Activated naive CD8-positive, alpha-beta T cell treated with anti-CD3 and anti-CD28 coated beads, Interleukin-2, amount 50 U/mL, for 16 hours (primary cell): ENCODE results near the gene CORO1C.
"Not testable (repeated sequence)": the region's sequence is repeated elsewhere in the genome, so short reads cannot be mapped to it uniquely, and the experiment has no call there.

ENCODE experiments used
- DNase-seq: peaks from one replicate; pipeline ENCODE4 v3.0.0-alpha.2; 2020; ENCODE audit warnings: low read depth, low spot score

Gene CORO1C

GRCh38 chr12:108634341-108634751 is 97.0 kb downstream of the CORO1C start:
- DNase-seq = no peak

DNA sequence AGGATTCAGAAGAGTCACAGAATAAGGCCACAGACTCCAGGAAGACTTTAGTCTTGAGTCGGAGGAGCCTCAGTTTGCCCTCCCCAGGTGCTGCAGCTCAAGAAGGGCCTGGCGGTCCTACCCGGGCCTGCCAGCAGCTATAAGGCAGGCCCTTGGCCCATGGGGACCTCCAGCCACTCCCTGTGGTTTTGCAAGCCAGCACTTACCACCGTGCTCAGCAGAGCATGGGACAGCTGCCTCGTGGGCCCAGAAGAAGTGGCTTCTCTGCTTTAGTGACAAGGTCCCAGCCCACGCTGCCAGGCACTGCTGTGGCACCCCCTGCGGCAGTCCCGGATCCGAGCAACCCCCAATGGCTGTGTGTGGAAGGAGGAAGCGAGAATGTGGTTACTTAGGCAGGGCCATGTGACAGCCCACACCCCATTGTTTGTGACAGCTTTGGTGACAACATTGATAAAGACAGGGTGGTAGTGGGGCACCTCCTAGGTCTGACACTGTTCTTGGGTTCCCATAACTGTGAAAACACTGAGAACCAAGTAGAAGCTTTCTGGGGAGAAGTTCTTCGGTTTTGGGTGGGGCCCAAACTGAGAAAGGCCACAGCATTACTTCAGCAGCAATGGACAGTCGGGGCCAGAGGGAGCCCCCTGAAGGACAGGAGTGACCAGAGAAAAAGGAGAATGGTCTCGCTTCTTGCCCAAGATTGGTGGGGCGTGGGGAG is 97.6 kb downstream of the CORO1C start, which contains the start of gene SELPLG:
Gene SELPLG, minus strand, starts transcription at position 361 of the 715 bp plus-strand sequence. CDS start 9,587 bp downstream, outside the sequence.
- peak; percentile 36 for DNase-seq

- no peak for DNase-seq
Observed at GRCh38 chr12:108633081-108633533, 98.2 kb downstream of the CORO1C start.

GRCh38 chr12:108631261-108631660 is 100.1 kb downstream of the CORO1C start:
- not testable (repeated sequence) for DNase-seq

GRCh38 chr12:108630481-108631207 is 100.7 kb downstream of the CORO1C start:
- no peak for DNase-seq

GRCh38 chr12:108629824-108630476 is 101.4 kb downstream of the CORO1C start:
- no peak for DNase-seq

GRCh38 chr12:108629151-108629550 is 102.2 kb downstream of the CORO1C start:
- DNase-seq = no peak

DNA sequence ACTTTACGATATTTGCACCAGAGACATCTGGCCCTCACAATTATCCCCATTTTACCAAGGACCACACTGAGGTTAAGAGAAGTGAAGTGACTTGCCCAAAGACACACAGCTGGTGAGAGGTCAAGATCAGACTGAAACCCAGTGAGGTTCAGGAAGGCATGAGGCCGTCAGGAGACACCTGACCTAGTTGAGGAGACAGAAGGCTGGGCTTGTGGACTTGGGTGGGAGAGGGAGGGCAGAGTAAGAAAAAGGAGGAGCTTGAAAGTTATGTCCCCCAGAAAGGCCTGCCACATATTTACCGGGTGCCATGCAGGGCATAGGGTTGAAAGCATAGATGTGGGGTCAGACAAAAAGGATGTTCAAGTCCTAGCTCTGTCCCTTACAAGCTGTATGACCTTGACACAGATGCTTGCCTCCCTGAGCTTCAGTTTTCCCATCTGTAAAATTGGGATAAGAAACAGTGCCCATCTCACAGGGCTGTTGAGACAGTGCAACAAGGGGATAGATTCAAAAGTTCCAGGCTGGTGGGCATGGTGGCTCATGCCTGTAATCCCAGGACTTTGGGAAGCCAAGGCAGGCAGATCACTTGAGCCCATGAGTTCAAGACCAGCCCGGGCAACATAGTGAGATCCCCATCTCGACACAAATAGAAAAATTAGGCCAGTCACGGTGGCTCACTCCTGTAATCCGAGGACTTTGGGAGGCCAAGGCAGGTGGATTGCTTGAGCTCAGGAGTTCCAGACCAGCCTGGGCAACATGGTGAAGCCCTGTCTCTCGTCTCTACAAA is 104.0 kb downstream of the CORO1C start:
- DNase-seq = no peak

- DNase-seq = no peak
Observed at GRCh38 chr12:108625228-108625627, 106.1 kb downstream of the CORO1C start.

- no peak for DNase-seq
Observed at GRCh38 chr12:108623577-108623976, 107.7 kb downstream of the CORO1C start.

DNA sequence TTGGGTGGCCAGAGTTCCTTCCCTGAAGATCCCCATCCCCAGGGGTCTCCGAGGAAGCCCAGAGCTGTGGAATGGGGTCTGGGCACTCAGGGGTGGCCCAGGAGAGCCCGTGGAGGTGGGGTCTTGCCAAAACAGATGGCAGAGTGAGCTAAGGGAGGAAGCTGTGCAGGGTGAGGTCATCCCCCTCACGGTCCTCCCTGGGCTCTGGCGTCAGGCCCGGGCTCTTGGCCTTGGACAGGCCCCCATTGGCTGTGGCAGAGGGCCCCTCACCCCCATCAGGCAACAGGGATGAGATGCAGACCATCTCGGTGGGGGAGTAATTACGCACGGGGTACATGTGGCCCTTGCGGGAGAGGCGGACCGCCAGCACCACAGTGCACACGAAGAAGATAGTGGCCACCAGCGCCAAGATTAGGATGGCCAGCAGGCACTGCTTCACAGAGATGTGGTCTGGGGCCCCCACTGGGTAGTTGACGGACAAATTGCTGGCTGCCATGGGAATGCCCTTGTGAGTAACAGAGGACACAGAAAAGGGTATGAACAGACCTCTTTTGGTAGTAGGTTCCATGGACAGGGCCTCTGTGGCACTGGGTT is 108.3 kb downstream of the CORO1C start:
- DNase-seq = no peak

DNA sequence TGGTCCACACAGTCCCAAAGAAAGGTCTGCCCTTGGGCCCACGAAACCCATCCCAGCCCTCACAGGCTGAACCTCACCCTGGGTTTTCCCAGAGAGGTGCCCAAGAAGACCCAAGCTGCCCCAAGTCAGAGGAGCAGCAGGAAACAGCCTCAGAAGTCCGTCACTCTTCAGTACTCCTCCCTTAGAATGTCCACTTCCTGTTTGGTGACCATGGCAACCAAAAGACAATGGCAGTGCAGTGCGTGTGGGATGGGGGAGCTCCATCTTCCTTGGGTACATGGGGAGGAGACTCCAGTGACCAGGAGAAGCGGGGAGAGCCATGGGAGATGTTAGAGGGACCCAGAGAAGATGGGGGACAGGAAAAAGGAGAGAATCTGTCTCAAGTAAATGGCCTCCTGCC is 108.9 kb downstream of the CORO1C start:
- no peak for DNase-seq

DNA sequence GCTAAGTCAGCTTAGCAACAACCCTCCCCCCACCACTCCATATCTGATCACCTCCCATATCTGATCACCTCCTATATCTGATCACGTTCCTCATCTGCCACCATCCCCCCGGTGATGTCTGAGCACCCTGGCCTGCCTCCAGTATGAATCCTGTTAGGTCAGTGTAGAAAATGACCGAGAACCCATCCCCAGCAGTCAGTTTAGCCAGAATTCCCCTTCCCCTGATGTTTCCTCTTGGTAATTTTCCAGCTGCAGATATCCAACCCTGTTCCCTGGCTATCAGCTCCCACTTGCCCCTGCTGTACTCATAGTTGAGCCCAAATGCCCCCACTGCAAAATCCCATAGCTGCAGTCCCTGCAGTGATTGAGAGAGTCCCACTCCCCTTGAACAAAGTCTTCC is 110.2 kb downstream of the CORO1C start:
- DNase-seq = no peak

GRCh38 chr12:108620236-108620879 is 111.0 kb downstream of the CORO1C start:
- DNase-seq = no peak

- DNase-seq = no peak
Observed at GRCh38 chr12:108619369-108620160, 111.8 kb downstream of the CORO1C start.

- not testable (repeated sequence) for DNase-seq
Observed at GRCh38 chr12:108618953-108619274, 112.4 kb downstream of the CORO1C start.

DNA sequence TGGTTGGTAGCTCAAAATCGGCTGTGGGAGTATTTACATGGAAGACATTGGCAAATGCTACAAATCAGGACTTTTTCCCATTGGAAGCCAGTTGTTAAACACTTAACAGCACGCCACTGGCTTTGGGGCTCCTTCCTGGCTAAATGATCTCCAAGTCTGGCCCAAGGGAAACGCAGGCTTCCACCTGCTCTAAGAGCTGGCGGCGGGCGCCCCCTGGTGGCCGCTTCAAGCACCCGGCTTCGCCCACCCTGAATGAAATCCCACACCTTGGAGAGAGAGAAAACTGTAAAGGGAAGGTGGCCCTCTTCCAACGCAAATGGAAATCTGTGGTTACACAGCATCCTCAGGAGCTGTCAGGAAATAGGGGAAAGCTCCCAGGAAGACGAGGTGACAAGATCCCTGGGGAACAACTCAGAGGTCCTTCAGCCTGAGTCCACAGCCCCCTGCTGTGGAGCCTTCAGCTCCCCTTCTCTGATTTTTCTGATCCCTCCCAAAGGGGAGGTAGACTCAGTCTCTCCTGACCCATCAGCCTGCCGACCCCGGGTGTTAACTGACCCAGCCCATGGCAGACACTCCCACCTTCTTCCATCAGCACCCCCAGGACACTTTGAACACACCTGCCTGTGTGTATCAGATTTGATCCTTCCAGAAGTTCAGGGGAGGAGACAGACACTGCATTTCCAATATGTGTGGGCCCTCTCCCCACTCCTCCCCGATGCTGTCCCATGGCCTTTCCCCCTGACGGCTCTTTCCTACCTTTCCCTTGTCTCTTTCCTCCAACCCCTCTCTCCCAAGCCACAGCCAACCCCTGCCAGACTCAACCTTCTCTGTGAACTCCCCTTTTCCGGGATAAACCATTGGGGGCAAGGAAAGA is 113.0 kb downstream of the CORO1C start:
- peak; percentile 44 for DNase-seq

GRCh38 chr12:108616941-108617858 is 114.1 kb downstream of the CORO1C start:
- DNase-seq = peak; percentile 62
